ENCODE results near the gene CDH12. TPM values are rescaled to one million over a fixed set of nuclear protein-coding genes. Genes with fewer than 3 reads are reported as not detected.

Gene CDH12
- total RNA-seq, 1 experiment from 2014 or later = not detected

GRCh38 chr5:22779499-22779898, 73.6 kb downstream of the CDH12 start:
- no peaks in the 10 kb centered on the region for H3K9me3 ChIP-seq (ENCODE audit: control insufficient read depth, low read depth, low read length)
- no peak overlapping the region for H4K8ac ChIP-seq (replicated peaks; ENCODE audit: insufficient read length, low read depth, low read length)
- no peak overlapping the region for H3K4ac ChIP-seq (ENCODE audit: low read depth, low read length)
- no peak overlapping the region for H3K4me2 ChIP-seq (ENCODE audit: insufficient read depth, insufficient read length, low read length)
- H2BK20ac ChIP-seq (ENCODE audit: low read depth, low read length, poor library complexity, severe bottlenecking) = no peak overlapping the region
- no peak overlapping the region for H2BK5ac ChIP-seq (ENCODE audit: insufficient read length, low read length)
- H2BK15ac ChIP-seq (ENCODE audit: low read depth, low read length) = no peak overlapping the region
- no peak overlapping the region for H3K18ac ChIP-seq (ENCODE audit: insufficient read length, low read depth, low read length)
- no peaks in the 10 kb centered on the region for H3K27me3 Mint-ChIP-seq (ENCODE audit: low read depth)
- H3K4me1 Mint-ChIP-seq = no peaks in the 10 kb centered on the region
- no peak overlapping the region for H3K14ac ChIP-seq (ENCODE audit: insufficient read depth, low read length)
- H3K27me3 ChIP-seq (ENCODE audit: insufficient read depth, low read length) = no peaks in the 10 kb centered on the region
- no peak overlapping the region for H3K56ac ChIP-seq (ENCODE audit: insufficient read length, low read depth, low read length)
- H2AK5ac ChIP-seq (ENCODE audit: insufficient read length, low read length) = no peak overlapping the region
- H4K20me1 ChIP-seq (ENCODE audit: control insufficient read depth, insufficient read depth, insufficient read length) = no peaks in the 10 kb centered on the region
- H3K79me2 ChIP-seq (ENCODE audit: insufficient read depth, low read length) = no peaks in the 10 kb centered on the region
- no peaks in the 10 kb centered on the region for H3K79me1 ChIP-seq (ENCODE audit: insufficient read depth, low read depth, low read length, poor library complexity, severe bottlenecking)
- H3K9ac ChIP-seq (ENCODE audit: extremely low read depth, insufficient read length, low read length) = no peak overlapping the region
- no peaks in the 10 kb centered on the region for H3K4me1 ChIP-seq (ENCODE audit: insufficient read depth, low read length)
- H3K27ac ChIP-seq (ENCODE audit: insufficient read length, low read depth, low read length) = no peak overlapping the region
- no peak overlapping the region for H3K23ac ChIP-seq (ENCODE audit: insufficient read length, low read depth, low read length)
- H3K23me2 ChIP-seq (ENCODE audit: insufficient read length, low read depth, low read length, poor library complexity, severe bottlenecking) = no peaks in the 10 kb centered on the region
- no peak overlapping the region for H2BK120ac ChIP-seq (ENCODE audit: low read depth, low read length, poor library complexity, severe bottlenecking)
- no peaks in the 10 kb centered on the region for H3K9me3 Mint-ChIP-seq
- no peak overlapping the region for H2BK12ac ChIP-seq (ENCODE audit: insufficient read length, low read depth, low read length)
- no peak overlapping the region for H3K4me3 Mint-ChIP-seq
- H3T11ph ChIP-seq (ENCODE audit: low read length) = no peak overlapping the region
- no peak overlapping the region for H2AFZ ChIP-seq (ENCODE audit: low read length)
- H3K27ac Mint-ChIP-seq = no peak overlapping the region
- no CpG with 5 or more reads among the region's 3 CpGs for WGBS (ENCODE audit: extremely low coverage, insufficient read length, low lambda C conversion rate)
- no peak for TF ChIP-seq CTCF (conservative IDR thresholded peaks at IDR 0.05)
- no peak overlapping the region for H4K5ac ChIP-seq (ENCODE audit: insufficient read length, low read depth, low read length)
- no peak overlapping the region for H4K91ac ChIP-seq (ENCODE audit: insufficient read length, low read depth, low read length)
- no peaks in the 10 kb centered on the region for H3K36me3 Mint-ChIP-seq (ENCODE audit: insufficient read depth in 1 of 3, low read depth in 3 of 3)
- DNase-seq = no peak
